Amniotic stem cell (primary cell): Measurements from ENCODE around the gene KPNA2.
"Not testable (repeated sequence)": the region's sequence is repeated elsewhere in the genome, so short reads cannot be mapped to it uniquely, and the experiment has no call there.

ENCODE experiments used
- DNase-seq: peaks from one replicate; lab custom pipeline; 2025; lab: John Stamatoyannopoulos, UW

KPNA2 gene

GRCh38 chr17:68020409-68020756, 15.2 kb upstream of the KPNA2 start:
- no peak for DNase-seq

GRCh38 chr17:68020791-68021190, 14.7 kb upstream of the KPNA2 start:
- DNase-seq, result not testable (repeated sequence)

GRCh38 chr17:68021963-68022362, 13.6 kb upstream of the KPNA2 start:
- DNase-seq, result no peak

DNA sequence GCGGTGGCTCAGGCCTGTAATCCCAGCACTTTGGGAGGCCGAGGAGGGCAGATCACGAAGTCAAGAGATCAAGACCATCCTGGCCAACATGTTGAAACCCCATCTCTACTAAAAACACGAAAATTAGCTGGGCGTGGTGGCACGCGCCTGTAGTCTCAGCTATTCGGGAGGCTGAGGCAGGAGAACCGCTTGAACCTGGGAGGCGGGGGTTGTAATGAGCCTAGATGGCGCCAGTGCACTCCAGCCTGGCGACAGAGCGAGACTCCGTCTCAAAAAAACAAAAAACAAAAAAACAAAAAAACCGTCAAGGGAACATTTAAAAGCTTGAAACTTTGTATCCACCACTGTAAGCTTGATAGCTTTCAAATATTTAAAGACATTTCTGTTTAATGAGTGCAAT, 13.0 kb upstream of the KPNA2 start:
- not testable (repeated sequence) for DNase-seq

DNA sequence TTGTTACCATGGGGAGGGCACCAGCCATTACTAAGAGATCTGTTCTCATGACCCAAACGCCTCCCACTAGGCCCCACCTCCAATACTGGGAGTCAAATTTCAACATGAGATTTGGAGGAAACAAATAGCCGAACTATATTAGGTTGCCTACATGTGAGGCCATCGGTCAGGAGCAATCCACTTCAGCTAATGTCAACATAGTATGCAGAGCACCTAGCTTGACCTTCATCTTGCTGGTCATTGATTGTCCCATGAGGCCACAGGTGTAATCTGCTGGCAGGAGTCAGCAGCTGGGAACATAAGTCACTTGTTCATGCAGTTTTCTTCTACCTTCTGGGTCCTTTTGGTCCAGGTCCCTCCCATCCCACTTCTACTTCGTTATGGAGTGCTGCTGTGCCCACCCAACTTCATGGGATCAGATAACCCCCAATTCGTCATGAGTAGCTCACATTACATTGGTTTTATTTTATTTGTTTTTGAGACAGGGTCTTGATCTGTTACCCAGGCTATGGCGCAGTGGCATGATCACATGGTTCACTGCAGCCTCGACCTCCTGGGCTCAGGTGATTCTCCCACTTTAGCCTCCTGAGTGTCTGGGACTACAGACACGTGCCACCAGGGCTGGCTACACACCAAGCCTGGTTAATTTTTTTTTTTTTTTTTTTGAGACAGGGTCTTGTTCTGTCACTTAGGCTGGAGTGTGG, 5.9 kb upstream of the KPNA2 start:
- no peak for DNase-seq

DNA sequence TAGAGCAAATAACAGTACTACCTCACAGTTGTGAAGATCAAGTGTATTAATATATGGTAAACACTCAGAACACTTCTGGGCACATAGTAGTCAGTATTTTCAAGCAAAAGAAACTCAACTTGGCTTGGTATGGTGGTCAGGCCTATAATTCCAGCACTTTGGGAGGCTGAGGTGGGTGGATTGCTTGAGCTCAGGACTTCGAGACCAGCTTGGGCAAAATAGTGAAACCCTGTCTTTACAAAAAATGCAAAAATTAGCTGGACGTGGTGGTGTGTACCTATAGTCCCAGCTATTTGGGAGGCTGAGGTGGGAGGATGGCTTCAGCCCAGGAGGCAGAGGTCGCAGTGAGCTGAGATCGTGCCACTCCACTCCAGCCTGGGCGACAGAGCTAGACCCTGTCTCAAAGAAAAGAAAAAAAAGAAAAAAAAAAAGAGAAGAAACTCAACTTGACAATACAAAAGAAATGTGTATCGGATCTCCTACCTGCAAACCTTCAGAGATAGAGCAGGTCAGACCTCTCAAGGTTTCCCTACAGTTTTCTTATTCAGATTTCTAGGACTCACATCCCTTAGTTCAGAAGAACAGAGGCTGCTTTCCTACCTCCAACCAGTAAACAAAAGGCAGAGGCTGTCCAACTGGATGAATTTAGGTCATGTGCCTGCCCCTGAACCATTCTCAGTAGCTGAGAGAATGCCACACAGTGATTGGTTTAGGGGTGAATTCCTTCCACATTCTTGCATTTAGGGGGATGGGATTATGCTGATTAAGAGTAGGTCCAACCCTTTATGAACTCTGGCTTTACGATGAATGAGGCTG, 1.7 kb upstream of the KPNA2 start:
- DNase-seq, result no peak

- no peak for DNase-seq
These were observed 1.1 kb upstream of the KPNA2 start for GRCh38 chr17:68034452-68034776.

GRCh38 chr17:68035131-68035522, 408 bp upstream of the KPNA2 start:
- peak; percentile 98 for DNase-seq

- DNase-seq, result peak; percentile 55
These were observed 991 bp downstream of the KPNA2 start for GRCh38 chr17:68036304-68037147.

GRCh38 chr17:68047153-68047846, 11.8 kb downstream of the KPNA2 start:
- DNase-seq, result no peak

DNA sequence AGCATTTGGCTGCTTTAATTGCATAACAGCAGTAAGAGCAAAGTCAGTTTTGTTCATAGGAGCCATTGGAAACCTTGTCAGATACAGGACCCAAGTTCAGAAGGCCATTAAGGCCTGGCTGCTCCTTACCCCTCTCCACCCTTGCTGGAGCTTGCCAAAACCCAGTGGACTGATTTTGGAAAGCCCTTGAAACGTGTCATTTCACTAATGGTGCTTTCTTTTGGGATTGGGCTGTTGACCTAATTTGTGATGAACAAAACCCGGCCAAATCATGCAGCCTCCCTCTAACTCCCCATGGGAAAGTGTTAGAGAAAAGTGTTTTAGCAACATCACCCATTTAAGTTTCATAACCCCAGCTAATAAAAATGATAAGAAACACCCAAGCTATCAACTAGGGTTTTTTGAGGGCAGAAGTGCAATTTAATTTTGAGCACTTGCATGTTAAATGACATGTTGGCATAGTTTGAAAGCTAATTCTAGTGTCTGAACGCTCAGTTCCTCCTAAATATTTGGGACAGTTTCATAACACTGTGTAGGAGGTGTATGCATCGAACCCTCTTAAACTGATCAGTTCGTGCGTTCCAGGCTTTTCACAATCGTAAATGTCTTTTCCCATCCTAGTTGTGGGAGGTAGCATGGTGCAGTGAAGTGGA, 12.5 kb downstream of the KPNA2 start:
- not testable (repeated sequence) for DNase-seq

- no peak for DNase-seq
These were observed 13.5 kb downstream of the KPNA2 start for GRCh38 chr17:68048996-68049395.

GRCh38 chr17:68049812-68050437, 14.4 kb downstream of the KPNA2 start:
- not testable (repeated sequence) for DNase-seq

DNA sequence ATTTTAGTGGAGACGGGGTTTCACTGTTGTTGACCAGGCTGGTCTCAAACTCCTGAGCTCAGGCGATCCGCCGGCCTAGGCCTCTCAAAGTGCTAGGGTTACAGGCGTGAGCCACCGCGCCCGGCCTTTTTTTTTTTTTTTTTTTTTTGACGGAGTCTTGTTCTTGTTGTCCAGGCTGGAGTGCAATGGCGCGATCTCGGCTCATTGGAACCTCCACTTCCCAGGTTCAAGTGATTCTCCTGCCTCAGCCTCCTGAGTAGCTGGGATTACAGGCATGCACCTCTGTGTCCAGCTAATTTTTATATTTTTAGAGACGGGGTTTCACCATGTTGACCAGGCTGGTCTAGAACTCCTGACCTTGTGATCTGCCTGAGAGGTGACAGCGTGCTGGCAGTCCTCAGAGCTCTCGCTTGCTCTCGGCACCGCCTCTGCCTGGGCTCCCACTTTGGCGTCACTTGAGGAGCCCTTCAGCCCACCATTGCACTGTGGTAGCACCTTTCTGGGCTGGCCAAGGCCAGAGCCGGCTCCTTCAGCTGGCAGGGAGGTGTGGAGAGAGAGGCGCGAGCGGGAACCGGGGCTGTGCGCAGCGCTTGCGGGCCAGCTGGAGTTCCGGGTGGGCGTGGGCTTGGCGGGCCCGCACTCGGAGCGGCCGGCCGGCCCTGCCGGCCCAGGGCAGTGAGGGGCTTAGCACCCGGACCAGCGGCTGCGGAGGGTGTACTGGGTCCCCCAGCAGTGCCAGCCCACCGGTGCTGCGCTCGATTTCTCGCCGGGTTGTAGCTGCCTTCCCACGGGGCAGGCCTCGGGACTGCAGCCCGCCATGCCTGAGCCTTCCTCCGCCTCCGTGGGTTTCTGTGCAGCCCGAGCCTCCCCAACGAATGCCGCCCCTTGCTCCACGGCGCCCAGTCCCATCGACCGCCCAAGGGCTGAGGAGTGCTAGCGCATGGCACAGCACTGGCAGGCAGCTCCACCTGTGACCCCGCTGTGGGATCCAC, 16.1 kb downstream of the KPNA2 start:
- DNase-seq, result not testable (repeated sequence)

DNA sequence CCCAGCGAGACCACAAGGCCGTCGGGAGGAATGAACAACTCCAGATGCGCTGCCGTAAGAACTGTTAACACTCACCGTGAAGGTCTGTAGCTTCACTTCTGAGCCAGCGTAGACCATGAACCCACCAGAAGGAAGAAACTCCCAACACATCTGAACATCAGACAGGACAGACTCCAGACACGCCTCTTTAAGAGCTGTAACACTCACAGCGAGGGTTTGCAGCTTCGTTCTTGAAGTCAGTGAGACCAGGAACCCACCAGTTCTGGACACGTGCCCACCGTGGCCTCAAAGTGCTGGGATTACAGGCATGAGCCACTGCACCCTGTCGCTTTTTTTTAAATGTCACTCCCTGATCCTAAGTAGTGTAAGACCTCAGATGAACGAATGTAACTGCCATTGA, 17.3 kb downstream of the KPNA2 start:
- no peak for DNase-seq

- no peak for DNase-seq
These were observed 17.9 kb downstream of the KPNA2 start for GRCh38 chr17:68053231-68054013.

DNA sequence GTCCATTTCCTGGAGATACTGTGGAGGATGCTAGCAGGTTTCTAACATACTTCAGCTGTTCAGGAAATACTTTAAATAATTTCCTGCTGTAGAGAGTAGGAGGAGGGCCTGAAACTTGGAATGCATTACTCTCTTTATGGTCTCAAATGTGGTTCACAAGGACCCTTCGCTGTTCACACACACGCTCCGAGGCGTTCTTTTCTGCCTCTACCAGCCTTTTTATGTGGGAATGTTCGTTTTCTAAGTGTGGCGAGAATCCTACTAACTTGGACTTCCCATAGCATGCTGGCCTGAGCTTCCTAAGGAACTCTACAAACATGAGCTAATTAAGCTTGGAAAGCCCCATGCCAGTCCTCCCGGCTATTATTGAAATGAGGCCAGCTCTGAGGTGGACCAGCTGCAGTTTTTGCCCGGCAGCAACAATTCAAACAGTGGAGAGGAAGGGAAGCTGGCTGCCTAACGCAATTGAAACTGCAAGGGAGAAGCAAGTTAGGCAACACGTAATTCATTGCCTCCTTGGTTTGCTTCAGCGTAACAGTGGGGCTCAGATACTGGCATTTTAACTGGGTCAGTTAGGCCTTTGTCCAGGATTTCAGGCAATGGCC, 18.9 kb downstream of the KPNA2 start:
- DNase-seq, result no peak

DNA sequence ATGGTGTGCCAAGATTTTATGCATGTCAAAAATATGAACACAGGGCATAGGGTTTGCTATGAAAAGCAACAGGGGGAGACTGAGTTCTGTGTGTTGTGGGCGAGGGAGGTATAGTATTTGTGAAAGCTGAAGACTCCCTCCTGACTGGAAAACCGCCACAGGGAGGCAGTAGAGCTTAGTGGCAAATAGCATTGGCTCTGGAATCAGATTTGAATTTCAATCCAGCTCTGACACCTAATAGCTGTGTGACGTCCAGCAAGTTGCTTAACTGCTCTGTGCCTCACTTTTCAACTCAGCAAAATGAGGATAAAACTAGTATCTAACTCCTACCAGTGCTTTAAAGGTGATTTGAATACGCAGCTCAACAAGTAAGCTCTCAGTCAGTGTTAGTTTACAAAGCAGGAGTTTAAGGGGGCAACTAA, 22.0 kb downstream of the KPNA2 start:
- no peak for DNase-seq

DNA sequence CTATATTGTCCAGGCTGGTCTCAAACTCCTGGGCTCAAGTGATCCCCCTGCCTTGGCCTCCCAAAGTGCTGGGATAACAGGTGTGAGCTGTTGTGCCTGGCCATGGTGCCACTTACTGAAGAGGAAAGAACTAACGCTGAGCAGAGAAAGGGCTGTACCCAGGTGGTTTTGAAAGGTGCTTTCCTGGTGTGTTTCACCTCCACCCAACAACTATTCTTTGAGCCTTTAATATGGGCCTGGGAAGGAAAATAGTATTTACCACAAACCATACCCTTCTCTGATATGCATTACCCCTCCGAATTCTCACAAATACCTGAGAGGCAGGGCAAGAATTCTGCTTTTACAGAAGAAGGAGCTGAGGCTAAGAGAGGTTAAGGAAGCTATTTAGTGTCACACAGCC, 24.8 kb downstream of the KPNA2 start:
- no peak for DNase-seq
